Smooth muscle cell of the brain vasculature (primary cell): Measurements from ENCODE around the gene MT3.
"Not testable (repeated sequence)": the region's sequence is repeated elsewhere in the genome, so short reads cannot be mapped to it uniquely, and the experiment has no call there.

Experiments
- DNase-seq: peaks from one replicate; pipeline ENCODE4 v3.0.0-alpha.2; 2012; ENCODE audit warnings: low read depth, low spot score

The MT3 gene

GRCh38 chr16:56610017-56610608 lies 20.8 kb downstream of the MT3 start:
- no peak for DNase-seq

- no peak for DNase-seq
Observed at GRCh38 chr16:56610609-56611111, 21.3 kb downstream of the MT3 start.

GRCh38 chr16:56611281-56611833 lies 22.0 kb downstream of the MT3 start:
- no peak for DNase-seq

GRCh38 chr16:56613706-56614105 lies 24.4 kb downstream of the MT3 start:
- DNase-seq, result no peak

GRCh38 chr16:56614549-56614991 lies 25.2 kb downstream of the MT3 start:
- DNase-seq, result no peak

- DNase-seq, result no peak
Observed at GRCh38 chr16:56615353-56615752, 26.0 kb downstream of the MT3 start.

GRCh38 chr16:56616608-56617211 lies 27.4 kb downstream of the MT3 start:
- DNase-seq, result no peak

- DNase-seq, result no peak
Observed at GRCh38 chr16:56617212-56618085, 28.1 kb downstream of the MT3 start.

GRCh38 chr16:56618138-56618537 lies 28.8 kb downstream of the MT3 start:
- DNase-seq, result no peak

- DNase-seq, result no peak
Observed at GRCh38 chr16:56620339-56620897, 31.1 kb downstream of the MT3 start.

GRCh38 chr16:56621665-56622445 lies 32.5 kb downstream of the MT3 start:
- DNase-seq, result not testable (repeated sequence)

- DNase-seq, result not testable (repeated sequence)
Observed at GRCh38 chr16:56623184-56623583, 33.9 kb downstream of the MT3 start.

GRCh38 chr16:56623637-56624036 lies 34.3 kb downstream of the MT3 start:
- no peak for DNase-seq

- DNase-seq, result no peak
Observed at GRCh38 chr16:56625140-56625942, 36.0 kb downstream of the MT3 start, which contains the start of gene MT1E. TSS of gene MT1E (plus strand) at chr16:56625781. CDS start at chr16:56625852, 71 bp downstream.

GRCh38 chr16:56625943-56626654 lies 36.8 kb downstream of the MT3 start:
- no peak for DNase-seq

GRCh38 chr16:56626685-56627084 lies 37.4 kb downstream of the MT3 start:
- DNase-seq, result no peak

- no peak for DNase-seq
Observed at GRCh38 chr16:56628486-56629350, 39.4 kb downstream of the MT3 start.

GRCh38 chr16:56629531-56629930 lies 40.2 kb downstream of the MT3 start:
- no peak for DNase-seq
